NCI-H1417 (cell line): ENCODE measurements around the gene CNTNAP5.

Experiments used
- DNase-seq, 3 experiments: peaks; one replicate each; lab custom pipeline; 2025; lab: John Stamatoyannopoulos, UW

The CNTNAP5 gene

DNA sequence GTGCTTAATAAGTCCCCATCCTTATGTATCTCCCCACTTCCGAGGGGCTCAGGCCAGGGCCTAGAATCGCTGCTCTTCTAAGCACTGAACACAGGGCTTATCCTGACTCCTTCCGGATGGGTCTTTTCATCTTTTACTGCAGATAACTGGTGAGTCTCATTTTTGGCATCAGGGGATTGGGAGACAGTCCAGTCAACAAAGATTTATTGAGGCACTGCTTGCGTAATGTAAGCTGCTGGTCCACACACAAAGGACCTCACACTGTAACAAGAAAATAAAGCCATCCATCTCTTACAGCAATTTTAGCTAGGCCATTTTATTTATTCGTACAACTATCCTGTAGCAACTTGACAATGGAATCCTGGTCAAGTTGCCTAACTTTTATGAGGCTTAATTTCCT, 600.5 kb downstream of the CNTNAP5 start:
- DNase-seq, result no peak

DNA sequence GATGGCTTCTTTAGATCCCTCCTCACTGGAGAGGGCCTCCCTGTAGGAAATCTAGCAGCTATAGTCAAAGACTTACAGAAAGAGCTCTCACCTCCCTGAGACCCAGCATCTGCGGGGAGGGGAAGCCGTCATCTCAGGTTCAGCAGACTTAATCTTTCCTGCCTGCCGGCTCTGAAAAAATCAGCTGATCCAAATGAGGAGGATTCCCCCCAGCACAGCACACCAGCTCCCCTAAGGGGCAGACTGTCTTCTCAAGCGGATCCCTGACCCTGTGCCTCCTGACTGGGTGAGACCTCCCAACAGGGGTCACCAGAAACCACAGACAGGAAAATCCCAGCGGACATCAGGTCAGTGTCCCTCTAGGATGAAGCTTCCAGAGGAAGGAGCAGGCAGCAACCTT, 601.9 kb downstream of the CNTNAP5 start:
- DNase-seq, result no peak

DNA sequence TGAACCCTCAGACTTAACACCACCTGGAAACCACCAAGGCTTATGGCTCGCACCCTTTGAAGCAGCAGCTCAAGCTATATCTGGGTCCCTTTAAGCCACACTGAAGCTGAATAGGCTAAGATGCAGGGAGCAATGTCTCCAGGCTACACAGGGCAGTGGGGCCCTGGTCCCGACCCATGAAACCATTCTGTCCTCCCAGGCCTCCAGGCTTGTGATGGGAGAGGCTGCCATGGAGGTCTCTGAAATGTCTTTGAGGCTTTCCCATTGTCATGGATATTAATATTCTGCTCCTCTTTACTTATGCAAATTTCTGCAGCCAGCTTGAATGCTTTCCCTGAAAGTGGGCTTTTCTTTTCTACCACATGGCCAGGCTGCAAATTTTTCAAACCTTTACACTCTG, 608.7 kb downstream of the CNTNAP5 start:
- DNase-seq, result no peak

DNA sequence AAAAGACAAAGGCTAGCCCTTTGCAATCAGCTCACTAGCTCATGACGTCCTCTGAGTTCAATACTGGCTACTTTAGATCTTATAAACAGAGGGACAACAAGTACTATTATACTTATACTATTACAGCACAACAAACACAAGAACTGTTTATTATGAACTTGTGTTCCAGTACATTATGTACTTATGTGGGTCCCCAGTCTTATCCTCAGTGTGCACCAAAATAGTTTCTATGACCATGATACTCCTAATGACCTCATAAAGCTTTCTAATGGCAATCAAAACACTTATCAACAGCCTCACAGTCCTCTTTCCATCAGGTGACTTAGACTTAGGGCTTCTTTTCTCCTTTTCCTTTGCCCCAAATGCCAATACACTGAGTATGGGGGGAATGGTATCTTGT, 614.4 kb downstream of the CNTNAP5 start:
- DNase-seq, result no peak

DNA sequence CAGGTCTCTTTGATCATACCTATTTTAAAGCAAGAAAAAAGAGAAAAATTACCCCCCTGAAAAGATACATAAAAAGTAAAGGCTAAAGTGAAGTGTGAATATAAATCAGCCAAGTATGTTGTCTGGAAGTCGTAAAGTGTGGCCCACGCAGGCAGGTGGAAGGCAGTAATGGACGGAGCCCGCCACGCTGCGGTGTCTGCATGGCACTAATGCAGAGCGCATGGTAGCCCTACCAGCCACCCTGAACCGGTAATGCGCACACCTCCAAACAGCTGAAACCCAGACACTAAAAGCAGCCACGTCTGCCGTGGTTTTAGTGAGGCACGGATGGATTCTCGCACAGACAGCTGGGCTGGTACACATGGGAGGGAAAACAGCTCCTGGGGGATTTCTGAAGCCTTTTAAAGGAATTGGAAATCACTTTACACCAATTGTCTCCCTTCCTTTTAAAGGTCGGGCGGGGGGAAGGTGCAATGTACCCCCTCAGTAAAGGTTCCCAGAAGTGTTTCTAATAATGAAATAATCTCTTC, 615.2 kb downstream of the CNTNAP5 start:
- DNase-seq, result no peak

DNA sequence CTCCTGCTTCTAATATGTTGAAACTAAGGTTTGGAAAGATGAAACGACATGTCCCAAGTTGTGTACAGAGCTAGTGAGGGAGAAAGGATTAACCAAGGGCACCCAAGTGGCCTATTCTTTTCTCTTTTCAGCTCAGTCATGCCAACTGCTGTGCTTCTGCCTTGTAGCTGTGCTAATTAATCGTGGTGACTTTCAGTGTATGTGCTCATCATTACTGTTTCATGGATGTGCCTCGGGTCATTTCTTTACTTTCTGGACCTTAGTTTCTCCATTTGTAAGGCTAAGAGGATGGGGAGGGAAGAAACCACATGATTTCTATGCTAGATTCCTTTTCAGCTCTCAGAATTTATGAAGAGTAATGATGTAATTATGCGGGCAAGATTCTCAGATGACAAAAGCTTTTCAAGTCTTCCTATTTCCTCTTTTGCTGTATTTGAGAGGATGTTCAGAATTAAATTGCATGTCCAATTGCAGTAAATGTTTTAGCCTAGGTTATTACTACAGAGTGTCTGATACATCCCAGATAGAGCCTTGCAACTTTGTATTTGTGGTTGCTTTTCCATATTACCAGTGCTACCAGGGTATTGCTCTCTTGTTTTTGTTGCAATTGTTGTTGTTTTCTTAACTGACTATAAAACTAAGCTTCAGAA, 621.2 kb downstream of the CNTNAP5 start:
- DNase-seq, result peak in 1 of 3 experiments; percentile 15

DNA sequence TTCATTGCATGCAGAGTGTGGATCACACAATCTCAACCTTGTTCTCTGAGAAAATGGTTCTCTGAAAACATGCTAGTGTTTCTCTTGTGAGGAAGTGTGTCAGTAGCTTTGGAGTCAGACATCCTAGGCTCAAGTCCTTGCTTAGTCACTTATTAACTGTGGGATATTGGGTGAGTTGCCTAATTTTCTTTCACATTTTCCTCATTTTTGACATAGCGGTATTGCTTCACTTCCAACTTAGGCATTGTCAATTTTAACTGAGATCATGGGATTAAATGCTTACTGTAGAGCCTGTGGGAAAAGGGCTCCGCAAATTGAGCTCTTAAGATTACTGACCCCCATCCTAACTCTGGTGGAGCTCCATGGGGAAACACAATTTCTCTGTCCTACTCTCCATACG, 622.2 kb downstream of the CNTNAP5 start:
- no peak for DNase-seq

DNA sequence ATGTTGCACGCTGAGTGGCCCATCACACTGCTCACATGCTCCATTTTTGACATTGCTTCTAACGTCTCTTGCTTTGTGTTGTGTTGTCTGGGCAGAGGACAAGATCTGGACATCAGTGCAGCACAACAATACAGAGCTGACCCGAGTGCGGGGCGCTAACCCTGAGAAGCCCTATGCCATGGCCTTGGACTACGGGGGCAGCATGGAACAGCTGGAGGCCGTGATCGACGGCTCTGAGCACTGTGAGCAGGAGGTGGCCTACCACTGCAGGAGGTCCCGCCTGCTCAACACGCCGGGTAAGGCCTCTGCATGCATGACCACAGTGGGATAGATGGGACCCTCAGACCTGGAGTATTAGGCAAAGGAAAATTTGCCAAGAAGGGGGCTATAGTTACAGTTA, 622.6 kb downstream of the CNTNAP5 start:
- no peak for DNase-seq

DNA sequence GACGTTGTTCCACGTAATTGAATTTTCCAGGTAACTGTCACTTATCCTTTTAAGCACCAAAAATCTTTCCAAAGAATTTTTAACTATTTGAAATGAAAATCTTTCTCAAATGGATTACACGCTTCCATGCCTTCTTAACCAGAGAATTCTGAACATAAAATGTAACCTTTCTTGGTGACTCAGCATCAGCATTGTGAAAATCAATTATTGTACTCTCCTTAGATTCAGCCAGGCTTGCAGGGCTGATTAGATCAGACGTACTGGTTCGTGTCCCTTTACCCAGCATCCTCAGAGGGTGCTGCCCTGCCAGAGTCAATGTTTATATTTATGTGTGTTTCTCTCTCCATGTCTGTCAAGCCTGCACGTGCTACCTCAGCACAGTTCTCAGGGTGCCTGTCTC, 623.9 kb downstream of the CNTNAP5 start:
- DNase-seq, result no peak

DNA sequence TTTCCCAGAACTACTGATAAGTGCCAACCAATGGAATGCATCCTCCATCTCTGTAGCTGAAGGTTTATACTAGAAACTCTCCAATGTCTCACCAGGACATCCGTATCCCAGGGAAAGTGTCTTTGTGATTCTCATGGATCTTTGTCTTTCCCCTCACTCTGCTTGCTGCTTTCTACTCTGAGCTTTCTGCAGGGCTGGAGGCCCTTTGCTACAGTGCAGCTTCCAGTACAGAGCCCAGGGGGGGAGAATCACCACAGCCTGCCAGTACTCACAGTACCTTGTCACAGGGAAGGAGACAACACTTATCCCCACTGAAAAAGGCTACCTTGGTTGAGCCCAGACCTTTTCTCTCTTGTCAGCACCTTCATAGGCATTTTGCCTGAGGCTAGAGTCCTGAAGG, 627.0 kb downstream of the CNTNAP5 start:
- DNase-seq, result no peak

DNA sequence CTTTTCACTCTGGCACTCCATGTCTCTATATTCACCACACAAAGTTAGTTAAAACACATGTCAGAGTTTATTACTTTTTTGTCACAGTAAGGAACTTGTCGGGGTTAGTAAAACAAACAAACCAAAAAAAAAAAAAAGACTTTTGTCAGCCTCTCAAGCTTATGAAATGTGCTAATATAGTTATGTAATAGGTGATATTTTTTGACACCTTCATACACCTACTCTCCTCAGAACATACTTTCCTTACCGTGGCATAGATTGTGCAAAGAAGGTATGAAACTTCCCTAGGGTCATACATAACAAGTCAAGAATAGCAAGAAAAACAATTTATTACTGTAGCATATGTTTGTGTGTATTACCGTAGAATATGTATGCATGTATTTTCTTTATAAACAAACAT, 633.3 kb downstream of the CNTNAP5 start:
- no peak for DNase-seq

DNA sequence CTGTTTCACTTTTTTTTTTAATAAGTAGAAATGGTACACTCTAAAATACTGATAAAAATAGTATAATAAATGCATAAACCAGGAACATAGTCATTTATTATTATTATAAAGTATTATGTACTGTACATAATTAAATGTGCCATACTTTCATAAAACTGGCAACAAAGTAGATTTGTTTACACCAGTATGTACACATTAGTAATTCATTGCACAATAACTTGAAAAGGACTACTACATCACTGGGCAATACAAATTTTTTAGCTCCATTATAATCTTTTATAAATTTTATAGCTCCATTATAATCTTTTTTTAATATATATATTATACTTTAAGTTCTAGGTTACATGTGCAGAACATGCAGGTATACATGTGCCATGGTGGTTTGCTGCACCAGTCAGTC, 636.5 kb downstream of the CNTNAP5 start:
- DNase-seq, result no peak

DNA sequence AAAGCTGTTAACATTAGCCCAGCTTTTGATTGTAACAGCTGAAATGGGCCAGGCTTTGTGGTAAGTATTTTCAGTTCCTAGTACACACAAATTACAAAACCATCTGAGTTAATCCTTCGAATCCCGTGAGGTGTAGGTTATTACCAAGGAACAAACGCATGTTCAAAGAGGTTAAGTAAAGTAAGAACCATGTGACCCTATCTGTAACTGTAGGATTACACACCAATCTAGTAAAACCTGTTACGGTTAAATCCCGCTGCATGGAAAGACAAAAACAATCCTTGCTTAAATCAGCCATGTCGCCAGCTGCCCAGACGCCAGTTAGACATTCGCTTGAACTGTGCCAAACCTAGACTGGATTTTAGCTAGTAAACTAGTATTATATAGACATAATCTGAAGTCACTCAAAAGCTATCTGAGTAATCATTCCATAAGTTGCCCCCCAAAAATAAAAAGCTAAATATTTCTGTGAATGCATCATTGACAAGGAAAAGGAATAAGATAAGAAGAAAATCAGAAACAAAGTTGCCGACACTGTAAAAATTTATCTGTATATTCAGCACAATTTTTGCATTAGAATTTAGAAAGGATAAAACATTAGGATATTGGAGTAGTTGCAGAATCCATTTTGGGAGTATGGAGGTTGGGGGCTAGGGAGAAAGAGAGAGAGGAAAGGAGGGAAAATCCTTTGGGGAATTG, 638.0 kb downstream of the CNTNAP5 start:
- DNase-seq, result no peak

DNA sequence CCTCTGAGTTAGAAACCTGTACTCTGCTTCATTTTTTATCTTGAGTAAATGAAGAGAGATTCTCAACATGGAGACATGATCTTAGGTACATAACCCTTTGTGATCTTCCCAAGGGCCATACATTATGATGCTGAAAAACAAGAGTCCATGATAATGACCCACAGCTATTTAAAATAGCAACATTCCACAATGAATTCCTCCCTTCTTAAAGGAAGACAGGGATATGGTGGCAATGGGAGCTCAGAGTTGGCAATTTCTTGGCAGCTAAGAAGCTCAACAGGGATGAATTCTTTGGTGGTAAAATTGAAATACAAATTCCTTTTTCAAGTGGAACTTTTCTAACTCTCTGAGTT, 638.5 kb downstream of the CNTNAP5 start:
- DNase-seq, result no peak

DNA sequence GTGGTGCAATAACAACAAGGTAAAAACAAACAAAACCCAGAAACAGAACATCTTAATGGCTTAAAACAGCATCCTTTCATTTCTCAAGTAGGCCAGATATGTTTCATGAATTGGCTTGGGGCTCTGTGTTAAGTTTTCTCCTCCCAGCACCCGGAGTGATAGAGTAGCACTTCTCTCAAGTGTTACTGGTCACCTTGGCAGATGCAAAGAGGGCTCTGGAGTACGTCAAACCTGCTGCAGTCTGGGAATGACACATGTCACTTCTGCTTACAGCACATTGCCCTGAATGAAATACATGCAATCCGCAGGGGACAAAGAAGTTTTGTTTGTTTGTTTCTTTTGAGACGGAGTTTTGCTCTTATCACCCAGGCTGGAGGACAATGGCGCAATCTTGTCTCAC, 639.3 kb downstream of the CNTNAP5 start:
- DNase-seq, result no peak

DNA sequence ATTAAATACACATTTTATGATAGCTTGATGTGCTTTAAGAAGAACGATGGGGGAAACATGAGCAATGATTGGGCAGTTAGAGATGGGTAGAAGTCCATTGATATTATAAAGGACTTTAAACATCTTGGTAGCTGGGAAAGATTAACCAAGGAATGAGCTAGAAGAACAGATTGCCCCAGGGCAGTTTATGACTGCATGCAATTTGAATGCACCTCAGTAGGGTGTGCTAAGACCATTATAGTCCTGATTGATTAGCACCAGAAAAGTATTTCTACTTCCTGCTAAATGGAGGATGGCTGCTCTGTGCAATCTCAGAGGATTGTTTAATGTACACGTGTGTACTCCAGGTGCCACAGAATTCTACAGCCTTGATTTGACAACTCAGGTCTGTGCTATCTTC, 641.9 kb downstream of the CNTNAP5 start:
- no peak for DNase-seq

DNA sequence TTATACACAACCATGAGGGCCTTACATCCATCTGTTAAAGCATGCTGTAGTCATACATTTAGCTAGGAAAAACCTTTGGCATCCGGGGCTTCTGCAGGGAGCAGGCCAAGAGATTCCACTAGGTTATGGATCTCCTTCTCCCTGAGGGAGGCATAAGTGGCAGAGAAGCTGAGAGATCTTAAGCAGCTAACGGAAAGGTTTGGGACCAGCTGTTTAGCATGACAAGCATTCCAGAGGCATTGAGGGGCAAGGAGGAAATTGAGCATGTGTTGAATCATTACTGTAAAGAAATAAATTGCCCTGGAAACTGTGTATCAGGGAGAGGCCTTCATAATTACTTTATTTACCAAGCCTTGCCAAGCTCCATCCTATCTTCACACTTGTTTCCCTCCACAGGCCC, 643.1 kb downstream of the CNTNAP5 start:
- no peak for DNase-seq

DNA sequence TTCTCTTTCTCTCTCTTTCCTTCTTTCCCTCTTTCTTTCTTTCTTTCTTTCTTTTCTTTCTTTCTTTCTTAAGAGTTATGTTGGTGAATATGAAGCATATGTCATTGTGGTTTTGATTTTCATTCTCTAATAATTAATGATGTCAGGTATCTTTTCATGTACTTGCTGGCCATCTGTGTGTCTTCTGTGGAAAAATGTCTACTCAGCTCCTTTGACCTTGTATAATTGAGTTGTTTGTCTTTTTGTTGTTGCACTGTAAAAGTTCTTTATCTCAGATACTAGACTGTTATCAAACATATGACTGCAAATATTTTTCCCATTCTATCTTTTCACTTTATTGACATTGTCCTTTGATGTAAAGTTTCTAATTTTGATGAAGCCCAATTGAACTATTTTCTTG, 645.1 kb downstream of the CNTNAP5 start:
- no peak for DNase-seq

DNA sequence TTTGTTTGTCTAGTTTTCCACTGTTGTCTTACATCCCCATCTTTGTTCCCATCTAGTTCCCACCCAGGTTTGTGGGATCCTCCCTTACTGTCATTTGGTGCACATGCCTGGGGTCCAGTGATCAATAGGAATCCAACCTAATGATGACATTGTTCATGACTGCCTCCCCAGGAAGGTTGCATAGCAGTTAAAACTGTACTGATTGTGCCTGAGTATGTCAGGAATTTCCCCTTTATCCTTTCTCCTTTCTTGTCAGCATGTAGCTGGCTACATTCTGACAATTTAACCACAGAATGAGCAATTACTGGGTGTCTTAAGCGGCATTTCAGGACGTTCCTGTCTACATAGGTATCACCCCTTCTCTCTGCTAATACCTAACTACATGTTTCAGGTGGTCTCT, 653.0 kb downstream of the CNTNAP5 start:
- no peak for DNase-seq

DNA sequence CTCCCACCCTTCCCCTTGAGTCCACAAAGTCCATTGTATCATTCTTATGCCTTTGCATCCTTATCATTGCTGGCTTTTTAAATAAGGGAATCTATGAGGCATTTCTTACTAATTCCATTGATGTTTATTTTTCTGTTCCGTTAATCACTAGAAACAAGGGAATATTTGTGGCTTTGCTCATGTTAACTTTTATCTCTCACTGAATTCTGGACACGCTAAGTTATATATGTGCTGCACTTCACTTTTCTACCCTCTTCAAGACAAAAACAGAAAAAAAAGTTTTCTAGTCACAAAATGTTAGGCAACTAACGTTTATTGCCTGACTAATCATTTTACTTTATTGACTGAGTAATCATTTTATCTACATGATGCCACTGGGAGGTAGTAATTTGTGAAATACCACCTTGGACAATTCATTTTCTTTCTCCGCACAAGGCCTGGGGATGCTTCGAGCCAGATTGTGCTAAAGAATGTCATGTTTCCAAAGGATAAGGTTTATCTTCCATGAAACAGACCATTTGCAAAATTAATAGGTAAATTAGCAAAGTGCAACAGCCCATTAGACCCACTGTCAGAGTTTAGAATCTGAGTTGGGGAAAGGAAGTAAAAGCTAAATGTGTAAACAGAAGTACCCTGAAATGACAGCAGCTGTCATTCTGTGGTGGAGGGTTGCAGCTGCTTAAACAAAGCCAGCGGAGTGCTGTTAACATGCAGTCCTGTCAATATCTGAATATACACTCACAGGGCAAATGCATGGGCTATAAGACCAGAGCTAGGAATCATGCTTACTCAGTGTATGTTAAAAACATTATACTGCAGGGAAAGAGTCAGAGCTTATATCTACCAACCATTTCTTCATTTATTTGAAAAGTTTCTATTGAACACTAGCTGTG, 658.7 kb downstream of the CNTNAP5 start:
- DNase-seq, result peak in 2 of 3 experiments; percentile 26 to 57

DNA sequence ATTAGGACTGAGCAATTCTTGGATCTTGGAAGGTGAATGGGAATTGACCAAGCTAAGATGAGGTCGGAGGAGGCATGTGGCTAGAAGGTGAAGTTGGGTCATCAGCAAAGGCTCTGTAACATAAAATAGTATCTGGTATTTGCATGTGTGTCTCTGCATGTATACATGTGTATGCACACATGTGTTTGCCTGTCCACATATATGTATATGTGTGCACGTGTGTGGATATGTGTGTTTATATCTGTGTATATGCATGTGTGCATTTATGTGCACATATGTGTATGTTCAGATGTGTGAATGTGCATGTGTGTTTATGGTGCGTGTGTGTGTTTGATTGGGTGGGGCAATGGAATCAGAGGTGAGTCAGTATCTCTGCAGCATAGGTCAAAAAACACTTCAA, 664.3 kb downstream of the CNTNAP5 start:
- no peak for DNase-seq

DNA sequence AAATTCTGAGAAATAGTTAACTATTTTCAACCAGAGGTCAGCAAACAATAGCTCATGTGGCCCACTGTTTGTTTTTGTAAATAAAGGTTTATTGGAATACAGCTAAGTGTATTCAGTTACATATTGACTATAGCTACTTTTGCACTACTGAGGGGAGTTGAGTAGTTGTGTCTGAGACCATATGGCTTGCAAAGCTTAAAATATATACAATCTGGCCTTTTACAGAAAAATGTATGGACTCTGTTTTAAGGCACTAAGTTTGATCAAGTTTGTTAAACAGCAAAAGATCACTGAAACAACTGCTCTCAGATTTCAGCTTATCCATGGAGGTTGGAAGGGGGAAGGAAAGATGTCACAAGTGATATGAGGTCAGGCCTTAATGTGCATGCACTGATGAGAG, 667.1 kb downstream of the CNTNAP5 start:
- no peak for DNase-seq

DNA sequence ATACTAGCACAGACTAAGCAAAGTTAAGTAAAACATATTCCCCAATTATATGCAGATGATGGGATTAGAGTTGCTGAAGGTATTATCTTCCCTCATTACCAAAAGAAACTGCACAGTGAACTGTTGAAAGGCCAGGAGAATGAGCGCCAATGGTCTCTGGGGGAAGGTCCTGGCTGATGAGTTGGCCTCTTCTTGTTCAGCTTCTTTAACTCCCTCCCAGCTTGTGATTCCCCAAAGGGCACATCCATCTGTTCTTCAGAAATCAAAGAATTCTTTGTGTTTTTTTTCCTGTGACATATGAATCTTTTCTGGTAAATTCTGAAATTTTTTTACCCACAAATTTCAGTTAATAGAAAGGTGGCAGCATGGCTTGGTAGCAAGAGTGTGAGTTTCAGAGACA, 667.6 kb downstream of the CNTNAP5 start:
- no peak for DNase-seq
